ENCODE data around the gene GARRE1.

The GARRE1 gene

GRCh38 chr19:34299576-34299975 is 45.2 kb downstream of the GARRE1 start:
- DNase-seq = no peak

- no peak for DNase-seq
Observed at GRCh38 chr19:34300380-34300779, 46.0 kb downstream of the GARRE1 start.

GRCh38 chr19:34300962-34301361 is 46.6 kb downstream of the GARRE1 start:
- DNase-seq = no peak
